COR-L47 (cell line): ENCODE data around the gene RAD54L.
"Not testable (repeated sequence)": the region's sequence is repeated elsewhere in the genome, so short reads cannot be mapped to it uniquely, and the experiment has no call there.

Experiments used
- DNase-seq: peaks from one replicate; lab custom pipeline; 2025; lab: John Stamatoyannopoulos, UW

RAD54L gene

GRCh38 chr1:46241733-46242132, 5.8 kb upstream of the RAD54L start:
- not testable (repeated sequence) for DNase-seq

DNA sequence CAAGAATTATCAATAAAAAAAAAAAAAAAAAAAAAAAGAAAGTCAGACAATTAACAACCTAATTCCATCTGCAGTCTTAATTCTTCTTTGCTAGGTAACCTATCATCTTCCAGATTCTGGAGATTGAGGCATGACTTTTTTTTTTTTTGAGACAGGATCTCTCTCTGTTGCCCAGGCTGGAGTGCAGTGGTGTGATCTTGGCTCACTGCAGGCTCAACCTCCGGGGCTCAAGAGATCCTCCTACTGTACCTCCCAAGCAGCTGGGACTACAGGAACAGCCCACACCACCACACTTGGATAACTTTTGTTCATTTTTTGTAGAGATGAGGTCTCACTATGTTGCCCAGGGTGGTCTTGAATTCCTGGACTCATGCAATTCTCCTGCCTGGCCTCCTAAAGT, 4.6 kb upstream of the RAD54L start:
- DNase-seq: no peak

GRCh38 chr1:46243831-46244230, 3.7 kb upstream of the RAD54L start:
- not testable (repeated sequence) for DNase-seq

- no peak for DNase-seq
These were observed 2.7 kb upstream of the RAD54L start for GRCh38 chr1:46244656-46245371.

- DNase-seq: not testable (repeated sequence)
These were observed 1.4 kb upstream of the RAD54L start for GRCh38 chr1:46246136-46246535.

- DNase-seq: peak; percentile 4
These were observed 771 bp upstream of the RAD54L start for GRCh38 chr1:46246548-46247435.

GRCh38 chr1:46248122-46248920, 758 bp downstream of the RAD54L start:
- DNase-seq: peak; percentile 62

DNA sequence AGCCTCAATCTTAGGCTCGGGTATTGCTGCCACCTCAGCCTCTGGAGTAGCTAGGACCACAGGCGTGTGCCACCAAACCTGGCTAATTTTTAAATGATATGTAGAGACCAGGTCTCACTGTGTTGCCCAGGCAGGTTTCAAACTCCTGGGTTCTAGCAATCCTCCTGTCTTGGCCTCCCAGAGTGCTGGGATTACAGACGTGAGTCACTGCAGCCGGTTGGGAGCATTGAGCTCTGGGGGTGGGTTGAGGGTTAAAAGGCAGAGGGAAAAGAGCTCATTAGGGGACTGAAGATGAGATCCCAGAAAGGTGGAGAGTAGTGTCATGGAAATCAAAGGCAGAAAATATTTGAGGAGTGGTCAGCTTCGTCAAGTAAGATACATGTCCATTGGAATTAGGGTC, 7.1 kb downstream of the RAD54L start:
- DNase-seq: no peak

GRCh38 chr1:46256523-46256922, 9.0 kb downstream of the RAD54L start:
- DNase-seq: no peak

DNA sequence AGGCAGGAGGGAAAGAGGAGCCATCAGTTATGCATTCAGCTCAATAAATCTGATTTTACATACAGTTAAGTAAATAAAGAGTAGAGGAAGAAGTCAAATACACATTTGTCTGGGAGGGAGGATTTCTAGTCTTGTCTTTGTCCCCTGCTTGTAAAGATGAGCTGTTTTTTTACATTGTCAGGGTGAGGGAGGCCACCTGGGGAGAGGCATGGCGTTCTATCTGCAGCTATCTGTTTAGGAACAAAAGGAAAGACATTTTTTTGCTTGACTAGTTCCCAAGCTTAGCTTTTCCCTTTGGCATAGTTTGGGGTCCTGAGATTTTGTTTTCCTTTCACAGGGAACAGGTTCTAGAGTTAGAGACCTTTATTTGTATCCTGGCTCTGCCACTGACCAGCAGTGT, 14.9 kb downstream of the RAD54L start:
- no peak for DNase-seq

DNA sequence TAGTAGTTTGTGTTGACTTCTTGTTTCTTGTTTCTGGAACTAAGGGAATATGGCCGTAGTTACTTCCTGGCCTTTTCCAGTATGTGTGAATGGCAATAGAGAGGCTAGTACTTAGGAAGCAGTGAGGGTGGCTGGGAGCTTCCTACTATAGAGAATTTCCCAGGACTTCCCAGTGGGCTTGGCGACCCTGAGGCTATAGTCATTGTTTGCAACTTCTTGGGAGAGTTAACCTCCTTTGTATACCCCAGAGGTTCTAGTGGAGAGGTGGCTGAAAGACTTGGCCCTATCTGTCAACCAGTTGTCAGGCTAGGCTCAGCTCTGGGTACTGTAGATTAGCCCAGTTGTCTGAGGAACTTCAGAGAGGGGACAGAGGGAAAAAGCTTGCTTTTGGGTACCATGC, 15.6 kb downstream of the RAD54L start:
- no peak for DNase-seq

- DNase-seq: no peak
These were observed 21.0 kb downstream of the RAD54L start for GRCh38 chr1:46268578-46268977.

GRCh38 chr1:46274225-46275029, 26.9 kb downstream of the RAD54L start:
- DNase-seq: no peak

- DNase-seq: no peak
These were observed 27.4 kb downstream of the RAD54L start for GRCh38 chr1:46275030-46275337.

- DNase-seq: no peak
These were observed 30.3 kb downstream of the RAD54L start for GRCh38 chr1:46277658-46278373.

GRCh38 chr1:46278807-46279206, 31.2 kb downstream of the RAD54L start:
- no peak for DNase-seq

GRCh38 chr1:46280092-46280491, 32.5 kb downstream of the RAD54L start:
- no peak for DNase-seq

- no peak for DNase-seq
These were observed 33.5 kb downstream of the RAD54L start for GRCh38 chr1:46281021-46281420.

DNA sequence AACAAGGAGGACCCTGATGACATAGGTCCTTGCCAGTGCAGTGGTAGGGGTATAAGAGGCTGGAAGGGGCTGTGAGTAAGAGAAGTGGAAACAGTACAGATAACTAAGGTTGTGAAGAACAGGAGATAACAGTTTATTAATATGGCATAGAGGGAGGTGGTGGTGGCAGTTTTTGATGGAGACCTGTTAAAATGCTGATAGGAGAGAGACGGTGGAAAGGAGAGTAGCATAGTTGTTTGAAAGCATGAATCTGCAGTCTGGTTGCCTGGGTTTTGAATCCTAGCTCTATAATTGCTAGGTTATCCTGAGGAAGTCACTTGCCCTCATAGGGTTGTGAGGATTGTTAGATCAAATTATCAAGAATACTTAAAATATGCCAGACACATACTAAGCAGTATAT, 36.5 kb downstream of the RAD54L start:
- no peak for DNase-seq

- no peak for DNase-seq
These were observed 37.3 kb downstream of the RAD54L start for GRCh38 chr1:46284597-46285564.
